Measurements from ENCODE around the gene LASP1NB.

LASP1NB gene

GRCh38 chr17:38925263-38925995 is at the start of gene LASP1NB:
Gene LASP1NB, plus strand, starts transcription at chr17:38925614.
- DNase-seq (ENCODE audit: low spot score), result peak; percentile 92

- no peak for DNase-seq (ENCODE audit: low spot score)
Measured at GRCh38 chr17:38877130-38877851, 48.1 kb upstream of the LASP1NB start.

- DNase-seq (ENCODE audit: low spot score), result no peak
Measured at GRCh38 chr17:38879878-38880665, 45.3 kb upstream of the LASP1NB start.

DNA sequence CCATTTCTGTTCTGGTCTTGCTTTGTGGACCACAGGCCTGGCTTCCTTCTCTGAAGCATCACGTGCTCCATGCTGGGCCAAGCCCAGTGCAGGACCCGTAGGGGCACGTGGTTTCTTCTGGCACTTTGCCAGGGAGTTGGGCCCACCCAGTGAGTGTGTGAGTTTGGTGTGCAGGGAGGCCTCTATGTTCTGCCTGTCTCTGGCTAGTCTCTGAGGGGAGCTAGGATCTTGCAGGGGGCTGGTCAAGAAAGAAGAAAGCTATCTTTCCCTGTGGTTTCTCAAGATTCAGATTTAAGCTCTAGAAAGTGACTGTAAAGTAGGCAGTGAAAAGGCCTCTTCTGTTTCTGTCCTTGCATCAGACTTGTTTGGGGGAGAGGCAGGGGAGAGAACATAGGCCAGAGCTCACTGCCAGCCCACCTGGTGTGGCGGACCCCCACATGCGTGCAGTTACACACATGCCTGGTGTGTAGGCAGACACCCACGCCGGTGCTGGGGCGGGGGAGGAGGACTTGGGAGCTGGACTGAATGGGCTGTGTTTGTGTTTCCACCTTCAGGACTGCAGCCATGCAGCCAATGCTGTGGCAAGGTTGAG is 43.7 kb upstream of the LASP1NB start:
- no peak for DNase-seq (ENCODE audit: low spot score)

DNA sequence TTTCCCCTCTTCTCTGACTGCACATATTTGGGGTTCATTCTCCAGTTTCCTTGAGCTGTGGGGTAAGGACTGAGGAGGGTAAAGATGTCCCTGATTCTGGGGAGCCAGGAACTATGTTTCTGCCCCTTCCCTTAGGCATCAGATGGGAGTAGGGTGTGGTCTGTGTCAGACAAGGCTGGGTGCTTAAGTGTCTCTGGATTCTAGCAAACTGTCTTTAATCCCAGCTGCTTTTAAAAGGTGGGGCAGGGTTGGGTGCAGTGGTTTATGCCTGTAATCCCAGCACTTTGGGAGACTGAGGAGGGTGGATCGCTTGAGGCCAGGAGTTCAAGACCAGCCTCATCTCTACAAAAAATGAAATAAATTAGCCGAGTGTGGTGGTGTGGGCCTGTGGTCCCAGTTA is 42.5 kb upstream of the LASP1NB start:
- no peak for DNase-seq (ENCODE audit: low spot score)

- no peak for DNase-seq (ENCODE audit: low spot score)
Measured at GRCh38 chr17:38883592-38884526, 41.6 kb upstream of the LASP1NB start.

- no peak for DNase-seq (ENCODE audit: low spot score)
Measured at GRCh38 chr17:38885044-38885727, 40.2 kb upstream of the LASP1NB start.

- peak; percentile 59 for DNase-seq (ENCODE audit: low spot score)
Measured at GRCh38 chr17:38885728-38886642, 39.4 kb upstream of the LASP1NB start.

DNA sequence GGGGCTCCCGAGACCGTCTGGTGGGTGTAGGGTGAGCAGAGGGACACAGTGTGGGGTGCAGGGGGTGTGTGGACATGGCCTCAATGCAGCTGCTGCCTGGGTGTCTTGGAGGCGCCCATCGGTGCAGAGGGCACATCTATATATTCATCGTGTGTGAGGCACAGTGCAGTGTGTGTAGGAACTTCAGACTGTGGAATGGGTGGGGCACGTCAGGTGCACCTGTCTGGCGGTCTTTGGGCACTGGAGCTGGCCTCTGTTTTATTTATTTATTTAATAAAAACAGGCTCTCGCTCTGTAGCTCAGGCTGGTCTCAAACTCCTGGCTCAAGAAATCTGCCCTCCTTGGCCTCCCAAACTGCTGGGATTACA is 38.8 kb upstream of the LASP1NB start:
- DNase-seq (ENCODE audit: low spot score), result no peak

GRCh38 chr17:38888842-38889241 is 36.6 kb upstream of the LASP1NB start:
- no peak for DNase-seq (ENCODE audit: low spot score)

DNA sequence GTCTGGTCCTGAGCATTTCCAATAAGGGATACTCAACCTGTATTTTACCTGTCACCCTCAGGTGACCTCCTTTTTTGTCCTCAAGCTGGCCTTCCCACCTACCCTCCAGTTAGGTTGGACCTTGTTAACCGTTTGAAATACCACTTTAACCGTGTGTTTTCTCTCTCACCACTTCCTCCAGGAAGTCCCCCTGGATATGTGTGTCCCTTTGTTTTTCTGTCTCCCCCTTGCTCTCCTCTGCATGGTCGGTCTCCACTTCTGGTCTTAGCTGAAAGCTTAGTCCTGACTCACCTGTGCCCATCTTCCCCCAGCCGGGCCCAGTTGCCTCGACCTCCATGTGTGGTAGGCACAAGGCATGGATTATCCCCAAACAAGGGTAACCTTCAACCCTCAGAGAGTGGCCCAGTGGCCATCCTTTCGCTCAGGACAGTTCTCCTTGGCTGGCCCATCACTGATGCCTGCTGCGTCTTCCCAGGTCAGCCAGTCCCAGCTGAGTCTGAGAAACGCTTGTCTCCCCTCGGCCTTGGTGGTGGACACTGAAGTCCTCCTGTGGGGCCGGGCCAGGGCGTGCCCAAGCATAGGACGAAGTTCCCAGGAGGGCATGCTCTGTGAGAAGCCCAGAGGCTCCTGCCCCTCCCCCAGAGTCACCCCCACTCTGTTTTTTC is 35.5 kb upstream of the LASP1NB start:
- no peak for DNase-seq (ENCODE audit: low spot score)

GRCh38 chr17:38890410-38890746 is 35.0 kb upstream of the LASP1NB start:
- no peak for DNase-seq (ENCODE audit: low spot score)

- DNase-seq (ENCODE audit: low spot score), result no peak
Measured at GRCh38 chr17:38891441-38891840, 34.0 kb upstream of the LASP1NB start.

GRCh38 chr17:38892083-38892482 is 33.3 kb upstream of the LASP1NB start:
- no peak for DNase-seq (ENCODE audit: low spot score)

DNA sequence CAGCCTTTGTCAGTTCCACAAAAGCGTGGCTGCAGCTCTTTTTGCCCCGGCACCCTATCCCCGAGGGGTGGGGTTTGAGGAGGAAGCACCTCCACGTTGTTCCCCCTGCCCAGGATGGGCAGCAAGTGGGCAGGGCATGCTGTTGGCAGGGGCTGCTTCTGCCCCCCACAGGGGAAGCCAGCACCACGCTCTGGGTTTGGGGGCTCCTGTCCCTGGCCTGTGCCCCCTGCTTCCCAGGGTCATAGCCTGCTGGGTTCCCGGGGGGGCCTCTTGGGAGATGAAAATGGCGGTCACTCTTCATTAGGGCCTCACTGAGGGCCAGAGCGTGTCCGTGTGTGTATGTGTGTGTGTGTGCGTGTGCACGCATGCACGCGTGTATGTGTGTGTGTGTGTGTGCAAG is 32.8 kb upstream of the LASP1NB start:
- no peak for DNase-seq (ENCODE audit: low spot score)

DNA sequence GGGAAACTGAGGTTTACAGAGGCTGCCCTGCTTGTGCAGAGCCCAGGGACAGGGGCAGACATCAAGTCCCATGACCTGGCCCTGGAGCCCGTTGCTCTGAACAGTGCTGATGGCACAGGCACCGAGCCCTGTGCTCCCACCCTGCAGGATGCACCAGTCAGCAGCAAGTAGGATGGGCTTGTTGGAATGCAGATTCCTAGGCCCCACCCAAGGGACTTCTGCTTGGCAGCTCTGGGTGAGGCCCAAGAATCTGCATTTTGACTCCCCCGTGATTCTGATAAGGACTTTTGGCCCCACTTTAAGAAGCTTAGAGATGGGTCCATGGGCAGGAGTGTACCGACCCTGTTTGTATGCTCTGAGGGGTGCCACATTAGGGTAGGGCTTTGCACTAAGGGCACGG is 32.3 kb upstream of the LASP1NB start:
- DNase-seq (ENCODE audit: low spot score), result no peak

DNA sequence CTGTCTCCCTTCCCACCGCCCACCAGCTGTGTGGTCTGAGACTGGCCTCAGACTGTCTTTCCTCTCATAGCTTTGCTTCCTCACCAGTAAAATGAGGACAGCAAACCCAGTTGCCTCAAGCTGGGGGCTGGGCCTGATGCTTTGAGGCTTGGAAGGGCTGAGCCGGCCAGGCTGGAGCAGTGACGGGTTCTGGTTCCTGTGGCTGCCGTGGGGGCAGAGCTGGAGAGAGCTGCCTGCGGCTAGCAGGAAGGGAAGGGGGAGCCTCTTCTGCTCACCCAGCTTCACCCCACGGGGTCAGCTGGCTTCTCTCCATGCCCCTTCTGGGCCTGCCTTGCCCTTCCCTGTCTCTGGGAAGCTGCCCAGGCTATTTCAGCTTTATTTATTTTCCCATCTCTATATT is 31.8 kb upstream of the LASP1NB start:
- peak; percentile 44 for DNase-seq (ENCODE audit: low spot score)

GRCh38 chr17:38894276-38894675 is 31.1 kb upstream of the LASP1NB start:
- DNase-seq (ENCODE audit: low spot score), result no peak

DNA sequence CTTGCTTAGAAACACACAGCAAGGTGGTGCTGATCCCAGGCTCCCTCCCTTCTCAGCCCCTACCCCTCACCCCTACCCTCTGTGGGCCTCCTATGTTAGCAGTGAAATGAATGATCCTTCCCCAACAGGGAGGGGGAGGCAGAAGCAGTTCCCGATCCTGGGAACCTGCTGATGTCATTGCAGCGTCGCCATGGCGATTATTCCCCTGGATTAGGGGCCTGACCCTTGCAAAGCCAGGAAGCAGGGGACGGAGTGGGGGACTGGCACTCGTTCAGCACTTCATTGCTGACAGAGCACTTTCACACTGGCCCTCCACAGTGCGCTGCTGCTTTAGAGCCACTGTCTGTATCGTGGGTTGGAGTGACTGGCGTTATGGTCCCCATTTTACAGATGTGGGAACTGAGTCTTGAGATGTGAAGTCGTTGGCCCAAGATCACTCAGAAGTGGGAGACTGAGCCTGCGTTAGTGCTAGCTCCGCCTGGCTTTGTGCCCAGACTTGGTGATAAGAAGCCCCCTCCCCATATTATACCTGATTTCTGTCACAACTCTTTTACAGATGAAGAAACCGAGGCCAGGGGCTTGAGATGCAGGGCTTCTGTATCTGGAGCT is 29.0 kb upstream of the LASP1NB start:
- DNase-seq (ENCODE audit: low spot score), result no peak

Measured in globus pallidus (tissue), 1 donor.